Embryonic facial prominence (tissue), 1 donor: ENCODE data around the gene IRF3.
"Not testable (repeated sequence)": the region's sequence is repeated elsewhere in the genome, so short reads cannot be mapped to it uniquely, and the experiment has no call there.

Experiments used
- DNase-seq: peaks from one replicate; pipeline ENCODE4 v3.0.0-alpha.2; 2016; ENCODE audit errors: extremely low spot score

The IRF3 gene

DNA sequence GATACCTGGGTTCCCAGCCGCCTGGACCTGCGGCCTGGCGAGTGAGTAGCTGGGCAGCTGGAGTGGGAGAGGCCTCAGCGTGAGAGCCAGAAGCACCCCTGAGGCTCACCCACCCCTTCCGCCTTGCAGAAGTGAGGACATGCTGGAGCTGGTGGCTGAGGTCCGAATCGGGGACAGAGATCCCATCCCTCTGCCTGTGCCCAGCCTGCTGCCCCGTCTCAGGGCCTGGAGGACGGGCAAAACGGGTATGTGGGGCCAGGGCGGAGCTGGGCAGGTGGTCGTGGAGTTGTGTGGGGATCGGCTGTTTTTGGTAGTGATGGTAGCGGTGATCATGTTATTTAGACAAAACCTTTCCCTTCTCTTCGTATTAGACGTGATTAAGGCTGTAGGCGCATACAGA, 19.1 kb downstream of the IRF3 start:
- no peak for DNase-seq

DNA sequence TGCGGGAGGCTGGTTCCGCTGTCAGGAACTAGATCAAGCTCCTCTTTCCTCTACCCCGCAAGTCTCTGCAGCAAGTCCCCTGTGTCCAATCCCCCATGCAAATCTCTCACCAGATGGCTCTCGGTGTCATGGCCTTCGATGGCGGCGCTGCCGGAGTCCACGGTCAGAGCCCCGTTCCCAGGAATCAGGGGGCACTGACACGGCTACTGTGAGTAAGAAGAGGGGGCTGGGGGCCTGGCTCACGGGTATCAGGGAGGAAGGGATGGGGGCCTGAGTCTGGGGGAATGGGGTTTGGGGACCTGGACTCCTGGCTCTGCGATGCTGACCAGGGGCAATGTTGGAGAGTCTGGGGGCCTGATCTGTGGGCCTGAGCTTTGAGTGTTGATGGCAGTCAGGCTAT, 19.7 kb downstream of the IRF3 start:
- no peak for DNase-seq

DNA sequence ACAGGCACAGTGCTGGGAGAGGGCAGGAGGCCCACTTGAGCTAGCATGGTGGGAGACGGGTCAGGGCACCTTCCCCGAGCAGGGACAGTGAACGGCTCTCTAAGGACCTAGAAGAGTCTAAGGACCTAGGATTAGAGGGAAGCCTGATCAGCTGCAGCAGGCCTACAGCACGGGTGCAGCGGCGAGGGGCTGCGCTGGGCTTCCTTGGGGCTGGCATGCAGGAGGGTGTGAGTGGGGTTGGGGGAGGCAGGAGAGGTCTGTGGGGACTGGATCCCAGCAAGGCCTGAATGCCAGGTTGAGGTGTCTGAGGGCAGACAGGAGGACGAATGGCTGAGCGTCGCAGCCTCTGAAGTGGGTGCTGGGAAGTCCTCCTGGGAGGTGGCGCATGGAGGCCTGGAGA, 20.1 kb downstream of the IRF3 start:
- no peak for DNase-seq

DNA sequence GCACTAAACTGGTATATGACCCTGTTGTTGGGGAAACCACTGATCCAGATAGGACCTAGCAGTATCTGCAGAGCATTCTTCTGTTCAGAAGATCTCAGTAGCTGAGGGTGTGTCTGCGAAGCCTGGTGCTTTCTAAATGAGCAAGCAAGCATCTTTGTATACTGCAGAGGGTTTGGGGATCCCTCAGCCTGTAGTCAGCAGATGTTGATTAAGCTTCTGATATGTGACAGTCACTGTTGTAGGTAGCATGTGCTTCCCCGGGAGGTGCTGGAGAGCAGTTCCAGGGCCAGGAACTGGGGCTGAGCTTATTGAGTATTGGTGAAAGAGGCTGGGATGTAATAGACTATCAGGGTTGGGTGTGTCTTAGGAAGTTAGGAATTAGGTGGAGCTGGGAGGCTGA, 22.2 kb downstream of the IRF3 start:
- no peak for DNase-seq

DNA sequence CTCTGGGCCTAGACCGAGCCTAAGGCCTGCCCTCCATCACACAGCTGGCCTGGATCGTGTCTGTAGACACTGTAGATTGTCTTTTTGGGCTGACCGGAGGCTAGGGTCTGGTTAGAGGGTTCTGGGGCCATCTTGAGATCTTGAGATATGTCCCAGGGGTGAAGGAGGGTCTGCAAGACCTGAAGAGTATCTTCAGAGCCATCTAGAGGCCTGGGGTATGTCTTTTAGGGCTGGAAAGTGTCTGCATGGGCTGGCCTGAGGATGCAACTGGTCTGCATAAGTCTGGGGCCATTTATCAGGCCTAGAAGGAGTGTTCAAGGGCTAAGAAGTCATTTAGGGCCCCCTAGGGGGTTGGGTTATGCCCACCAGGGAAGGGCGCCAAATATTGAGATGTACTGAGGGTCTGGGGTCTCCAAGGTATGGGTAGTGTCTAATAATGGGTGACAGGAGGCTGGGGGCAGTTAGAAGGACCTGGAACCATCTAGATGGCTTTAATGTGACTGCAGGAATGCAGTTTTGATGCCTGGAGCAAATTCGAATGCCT, 23.1 kb downstream of the IRF3 start:
- DNase-seq: no peak

DNA sequence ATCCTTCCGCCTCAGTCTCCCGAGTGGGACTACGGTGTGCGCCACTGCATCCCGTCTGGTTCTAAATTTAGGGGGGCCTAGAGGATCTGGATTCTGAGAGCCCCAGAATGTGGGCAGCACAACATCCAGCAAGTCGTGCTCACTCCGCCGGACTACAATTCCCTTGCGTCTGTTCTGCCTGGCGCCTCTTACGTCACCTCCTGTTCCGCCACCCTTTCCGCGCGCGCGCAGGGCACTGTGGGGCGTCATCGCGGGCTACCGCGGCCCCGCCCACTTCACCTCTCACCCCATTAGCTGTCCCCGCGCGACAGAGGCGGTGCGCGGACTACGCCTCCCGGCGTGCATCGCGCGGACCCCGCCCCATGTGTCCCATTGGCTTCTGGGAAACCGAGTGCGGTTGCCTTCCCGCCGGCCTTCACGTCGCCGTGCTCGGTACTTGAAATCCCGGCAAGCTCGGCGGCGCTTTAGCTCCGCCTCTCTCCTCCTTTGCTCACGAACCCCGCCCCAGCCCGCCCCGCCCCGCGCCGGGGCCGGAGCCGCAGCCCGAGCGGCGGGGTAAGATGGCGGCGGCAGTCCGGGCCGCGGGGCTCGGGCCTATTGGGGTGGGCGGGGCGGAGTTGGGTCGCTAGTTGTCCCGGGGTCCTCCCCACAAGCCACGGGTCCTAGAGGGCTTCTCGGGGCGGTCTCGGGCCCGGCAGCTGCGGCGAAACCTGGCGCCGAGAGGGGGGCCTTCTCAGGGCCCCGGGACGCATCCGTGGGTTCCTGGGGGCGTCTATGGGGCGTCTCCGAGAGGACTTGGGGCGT, 23.8 kb downstream of the IRF3 start, which contains the start of gene SCAF1:
Gene SCAF1, plus strand, starts transcription at position 522 of the 804 bp plus-strand sequence. CDS start 2,818 bp downstream, outside the sequence.
- DNase-seq: peak; percentile 98

DNA sequence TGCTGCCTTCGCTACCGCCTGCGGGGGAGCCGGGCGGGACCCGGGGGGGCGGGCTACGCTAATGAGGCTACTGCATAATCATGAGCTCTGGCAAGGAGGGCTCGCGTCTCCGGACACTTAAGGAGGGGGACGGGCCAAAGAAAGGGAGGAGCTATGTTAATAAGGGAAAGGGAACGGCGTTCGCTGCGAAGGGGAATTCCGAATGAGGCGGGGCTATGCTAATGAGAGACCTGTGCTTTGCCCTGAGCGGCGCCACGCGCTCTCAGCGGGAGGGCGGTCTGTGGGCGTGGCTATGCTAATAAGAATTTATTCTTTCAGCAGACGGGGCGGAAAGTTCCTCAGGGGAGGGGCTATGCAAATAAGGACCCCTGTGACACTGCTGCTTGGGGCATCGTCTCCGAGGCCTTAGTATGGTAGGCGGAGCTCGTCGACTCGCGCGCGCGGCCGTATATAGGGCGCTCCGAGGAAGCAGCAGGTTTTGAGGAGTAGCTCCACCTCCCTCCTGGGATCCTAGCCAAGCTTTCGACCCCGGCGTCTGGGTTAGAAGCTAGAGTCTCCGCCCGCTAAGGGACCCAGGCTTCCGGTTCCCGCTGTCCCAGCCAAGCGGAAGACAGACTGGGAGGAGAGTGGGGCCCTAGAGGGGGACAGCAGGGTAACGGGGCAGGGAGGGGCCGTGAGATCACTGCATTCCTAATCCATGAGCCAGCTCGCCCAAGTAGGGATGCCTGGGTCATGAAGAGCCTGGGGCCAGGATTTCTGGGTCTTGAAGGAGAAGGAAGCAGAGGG, 25.4 kb downstream of the IRF3 start, which contains the start of gene RRAS:
Gene RRAS, minus strand, starts transcription at position 31 of the 786 bp plus-strand sequence. CDS start 45 bp downstream, outside the sequence.
- DNase-seq: peak; percentile 98

DNA sequence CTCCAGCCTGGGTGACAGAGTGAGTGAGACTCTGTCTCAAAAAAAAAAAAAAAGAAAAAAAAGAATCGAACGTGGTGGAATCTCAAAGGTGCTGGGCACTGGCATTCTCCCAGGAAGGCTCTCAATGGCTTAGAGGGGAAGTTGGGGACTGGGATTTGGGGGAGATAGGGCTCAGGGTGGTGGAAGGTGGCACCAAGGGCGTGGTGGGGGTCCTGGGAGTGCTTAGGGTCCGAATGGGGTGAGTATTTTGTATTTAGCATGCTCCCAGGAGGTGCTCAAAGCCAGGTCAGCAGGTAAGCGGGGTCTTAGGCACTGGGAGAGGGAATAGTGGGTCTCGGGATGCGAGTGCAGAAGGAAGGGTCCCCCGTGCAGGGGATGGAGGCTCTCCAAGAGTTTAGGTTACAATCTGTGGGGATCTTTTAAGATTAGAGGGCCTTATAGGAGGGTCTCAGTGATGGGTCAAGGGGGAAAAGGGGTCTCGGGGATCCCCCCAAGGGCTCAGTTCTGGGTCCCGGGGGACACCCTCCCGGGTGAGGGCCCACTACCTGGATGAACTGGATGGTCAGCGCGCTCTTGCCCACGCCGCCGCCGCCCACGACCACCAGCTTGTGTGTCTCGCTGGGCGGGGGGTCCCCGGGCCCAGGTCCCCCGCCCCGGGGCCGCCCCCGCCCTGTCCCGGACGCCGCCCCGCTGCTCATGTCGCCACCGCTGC, 26.1 kb downstream of the IRF3 start:
- no peak for DNase-seq

DNA sequence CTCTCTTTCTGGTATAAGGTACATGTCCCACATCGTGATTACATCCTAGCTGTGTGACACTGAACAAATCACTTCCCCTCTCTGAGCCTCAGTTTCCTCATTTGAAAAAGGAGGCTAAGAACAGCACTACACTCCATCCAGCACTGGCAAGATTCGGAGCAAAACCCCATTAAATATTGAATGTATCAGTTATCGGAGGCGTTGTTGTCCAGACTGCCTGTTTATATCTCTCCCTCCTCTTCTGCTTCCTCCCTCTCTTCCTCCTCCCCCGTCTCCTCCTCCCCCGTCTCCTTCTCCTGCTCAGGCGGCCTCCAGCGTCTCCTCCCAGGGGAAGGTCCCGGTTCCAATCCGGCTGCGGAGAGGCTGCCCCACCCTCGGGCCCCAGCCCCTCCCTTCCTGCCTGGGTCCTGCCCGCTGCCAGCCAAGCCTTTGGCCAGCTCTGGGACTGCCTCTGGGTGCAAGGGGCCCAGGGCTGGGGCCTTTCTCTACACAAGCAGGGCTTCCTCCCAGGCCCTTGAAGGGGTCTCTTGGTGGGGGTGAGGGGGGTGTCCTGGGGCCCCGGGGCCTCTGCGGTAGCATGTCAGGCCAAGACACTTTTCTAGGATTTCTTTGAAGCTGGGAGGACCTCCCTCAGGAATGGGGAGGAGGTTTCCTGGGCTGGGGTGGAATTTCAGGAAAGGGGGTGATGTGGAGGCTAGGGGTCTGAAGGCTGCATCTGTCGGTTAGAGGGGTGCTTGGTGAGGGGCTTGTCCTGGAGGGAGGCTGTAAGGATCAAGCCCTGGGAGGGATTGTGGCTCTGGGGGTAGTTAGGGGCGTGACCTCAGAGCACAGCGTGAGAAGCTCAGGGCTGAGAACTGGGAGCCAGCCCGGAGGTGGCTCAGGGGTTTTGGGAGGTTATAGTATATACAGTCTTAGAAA, 27.6 kb downstream of the IRF3 start:
- no peak for DNase-seq

DNA sequence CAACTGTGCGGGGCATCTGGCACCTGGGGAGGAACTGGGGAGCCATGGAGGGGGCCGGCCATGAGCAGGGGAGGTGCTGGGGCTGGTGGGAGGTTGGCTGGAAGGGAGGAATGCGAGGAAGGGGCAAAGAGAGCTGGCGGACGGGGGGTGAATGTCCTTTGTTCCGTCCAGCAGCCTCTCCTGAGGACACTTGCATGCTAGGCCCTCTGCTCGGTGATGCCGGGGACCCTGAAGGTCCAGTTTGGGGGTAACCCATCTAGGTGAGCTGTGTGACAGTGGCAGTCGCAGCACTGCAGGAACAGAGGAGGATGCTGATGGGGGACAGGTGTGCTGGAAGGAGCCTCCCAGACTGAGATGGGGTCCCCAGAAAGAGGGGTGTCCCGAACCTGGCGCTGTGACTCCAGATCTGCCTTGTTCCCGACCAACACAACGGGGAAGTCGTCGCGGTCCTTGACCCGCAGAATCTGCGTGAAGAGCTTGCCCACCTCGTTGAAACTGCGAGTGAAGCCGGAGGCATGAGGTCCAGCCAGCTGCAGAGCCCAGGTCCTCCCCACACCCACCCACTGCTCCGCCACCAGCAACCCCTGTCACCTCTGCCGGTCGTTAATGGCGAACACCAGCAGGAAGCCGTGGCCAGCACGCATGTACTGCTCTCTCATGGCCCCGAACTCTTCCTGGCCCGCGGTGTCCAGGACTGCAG, 29.3 kb downstream of the IRF3 start:
- no peak for DNase-seq

DNA sequence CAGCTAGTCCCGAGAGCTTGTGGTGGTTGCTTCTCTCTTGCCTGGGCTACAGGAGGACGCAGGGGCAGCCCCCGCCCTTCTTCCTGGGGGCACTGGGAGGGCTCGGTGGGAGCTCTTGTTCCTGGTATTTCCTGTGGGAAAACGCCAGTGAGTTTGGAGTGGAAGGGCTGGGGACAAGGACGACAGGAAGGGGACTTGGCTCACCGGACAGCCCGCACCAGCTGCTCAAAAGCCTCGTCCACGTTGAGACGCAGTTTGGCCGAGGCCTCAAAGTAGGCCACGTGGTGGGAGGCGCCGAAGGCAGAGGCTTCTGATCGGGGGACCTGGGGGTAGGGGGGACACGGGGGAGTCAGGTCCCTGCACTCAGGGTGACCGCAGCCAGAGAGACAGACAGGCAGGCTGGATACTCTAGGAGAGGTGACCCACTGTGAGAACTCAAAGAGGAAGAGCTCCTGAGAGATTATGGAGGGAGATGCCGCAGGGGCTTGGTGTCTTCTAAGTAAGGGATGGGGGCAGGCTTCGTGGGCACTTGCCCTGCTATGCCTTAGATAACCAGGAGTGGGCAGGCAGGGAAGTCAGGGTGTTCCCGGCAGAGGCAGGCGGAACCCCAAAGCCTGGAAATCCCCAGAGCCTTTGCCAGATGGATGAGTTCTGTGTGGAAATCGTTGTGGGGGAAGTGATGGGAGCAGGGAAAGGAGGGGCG, 30.0 kb downstream of the IRF3 start:
- no peak for DNase-seq

DNA sequence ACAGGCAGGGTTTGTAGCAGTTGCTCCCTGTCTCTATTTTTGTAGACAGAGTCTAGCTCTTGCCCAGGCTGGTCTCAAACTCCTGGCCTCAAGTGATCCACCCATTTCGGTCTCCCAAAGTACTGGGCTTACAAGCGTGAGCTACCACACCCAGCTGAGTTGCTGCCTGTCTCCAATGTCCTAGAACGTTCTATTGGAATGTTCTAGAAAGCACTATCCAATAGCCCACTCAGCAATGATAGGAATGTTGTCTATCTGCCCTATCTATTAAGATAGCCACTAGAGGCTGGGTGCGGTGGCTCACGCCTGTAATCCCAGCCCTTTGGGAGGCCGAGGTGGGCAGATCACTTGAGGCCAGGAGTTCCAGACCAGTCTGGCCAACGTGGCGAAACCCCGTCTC, 32.4 kb downstream of the IRF3 start:
- not testable (repeated sequence) for DNase-seq

DNA sequence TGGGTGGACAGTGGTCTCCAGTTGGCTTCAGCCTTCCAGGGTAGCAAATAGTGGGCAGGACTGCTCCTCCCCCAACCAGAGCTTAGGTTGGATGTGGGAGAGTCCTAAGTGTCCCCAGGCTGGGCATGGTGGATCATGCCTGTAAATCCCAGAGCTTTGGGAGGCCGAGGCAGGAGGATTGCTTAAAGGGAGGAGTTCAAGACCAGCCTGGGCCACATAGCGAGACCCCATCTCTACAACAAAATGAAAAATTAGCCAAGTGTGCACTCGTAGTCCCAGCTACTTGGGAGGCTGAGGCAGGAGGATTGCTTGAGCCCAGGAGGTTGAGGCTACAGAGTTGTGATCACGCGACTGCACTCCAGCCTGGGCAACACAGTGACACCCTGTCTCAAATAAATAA, 33.1 kb downstream of the IRF3 start:
- no peak for DNase-seq

DNA sequence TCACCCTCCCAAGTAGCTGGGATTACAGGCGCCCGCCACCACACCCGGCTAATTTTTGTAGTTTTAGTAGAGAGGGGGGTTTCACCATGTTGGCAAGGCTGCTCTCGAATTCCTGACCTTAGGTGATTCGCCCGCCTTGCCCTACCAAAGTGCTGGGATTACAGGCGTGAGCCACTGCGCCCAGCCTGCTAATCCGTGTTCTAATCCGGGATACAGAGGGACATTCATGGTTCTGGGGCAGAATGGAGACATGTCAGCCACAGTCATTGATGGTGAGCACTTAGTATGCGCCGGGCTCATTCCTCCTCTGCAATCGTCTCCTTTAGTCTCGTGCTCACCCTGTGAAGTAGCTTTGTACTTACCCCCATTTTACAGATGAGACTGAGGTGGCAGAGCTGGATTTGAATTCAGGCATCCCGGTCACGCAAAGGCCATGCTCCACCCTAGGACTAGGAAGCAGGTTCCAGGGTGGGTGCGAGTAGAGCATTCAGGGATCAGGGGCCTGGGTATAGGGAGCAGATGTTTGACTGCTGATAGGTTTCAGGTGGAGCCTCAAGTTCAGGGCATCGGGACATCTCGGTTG, 34.0 kb downstream of the IRF3 start:
- no peak for DNase-seq

DNA sequence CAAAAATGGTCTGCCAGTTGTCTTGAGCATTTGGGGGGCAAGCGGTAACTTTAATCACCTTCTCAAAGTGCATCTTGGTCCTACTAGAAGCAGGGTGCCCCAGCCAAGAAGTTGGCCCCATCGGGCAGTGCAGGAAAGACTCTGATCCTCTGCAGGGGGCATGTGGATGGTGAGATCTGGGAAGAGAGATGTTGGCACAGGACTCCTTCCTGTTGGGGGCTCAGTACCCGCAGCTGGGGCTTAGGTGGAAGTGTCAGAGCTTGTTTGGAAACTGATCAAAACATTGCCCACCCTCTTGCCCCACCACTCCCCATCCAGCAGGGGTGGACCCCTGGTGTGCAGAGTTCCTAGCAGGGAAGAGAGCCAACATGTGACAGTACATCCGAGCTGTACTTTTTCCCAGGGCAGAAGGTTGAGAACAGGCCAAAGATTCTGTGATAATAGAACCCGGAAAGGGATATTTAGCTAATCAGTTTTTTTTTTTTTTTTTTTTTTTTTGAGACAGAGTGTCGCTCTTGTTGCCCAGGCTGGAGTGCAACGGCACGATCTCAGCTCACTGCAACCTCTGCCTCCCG, 34.6 kb downstream of the IRF3 start:
- no peak for DNase-seq

DNA sequence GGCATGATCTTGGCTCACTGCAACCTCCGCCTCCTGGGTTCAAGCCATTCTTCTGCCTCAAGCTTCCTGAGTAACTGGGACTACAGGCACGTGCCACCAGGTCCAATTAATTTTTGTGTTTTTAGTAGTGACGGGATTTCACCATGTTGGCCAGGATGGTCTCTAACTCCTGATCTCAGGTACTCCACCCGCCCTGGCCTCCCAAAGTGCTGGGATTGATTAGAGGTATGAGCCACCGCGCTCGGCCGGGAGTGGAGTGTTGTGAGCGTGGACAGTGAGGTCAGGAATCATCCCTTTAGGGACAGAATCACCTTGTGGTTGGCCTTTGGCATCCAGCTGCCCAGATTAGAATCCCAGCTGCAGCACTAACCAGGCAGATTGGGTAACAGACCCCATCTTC, 36.0 kb downstream of the IRF3 start:
- DNase-seq: no peak

DNA sequence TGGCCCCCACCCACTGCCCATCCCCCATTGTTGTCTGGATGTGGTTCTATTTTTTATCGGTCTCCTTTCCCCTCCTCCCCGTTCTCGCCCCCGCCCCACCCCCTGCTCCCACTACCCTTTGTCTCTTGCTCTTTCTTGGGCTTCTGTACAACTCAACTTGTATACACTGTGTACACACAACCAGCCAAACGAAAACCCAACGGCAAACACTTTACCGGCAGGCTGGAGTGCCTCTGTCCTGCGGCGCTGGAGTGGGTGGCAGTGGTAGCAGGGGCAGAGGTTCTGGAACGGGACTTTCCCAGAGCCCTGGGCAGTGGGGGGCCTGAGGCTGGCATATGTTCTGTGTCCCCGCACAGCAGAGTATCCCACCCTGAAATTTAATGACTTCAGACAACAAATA, 39.4 kb downstream of the IRF3 start:
- no peak for DNase-seq

DNA sequence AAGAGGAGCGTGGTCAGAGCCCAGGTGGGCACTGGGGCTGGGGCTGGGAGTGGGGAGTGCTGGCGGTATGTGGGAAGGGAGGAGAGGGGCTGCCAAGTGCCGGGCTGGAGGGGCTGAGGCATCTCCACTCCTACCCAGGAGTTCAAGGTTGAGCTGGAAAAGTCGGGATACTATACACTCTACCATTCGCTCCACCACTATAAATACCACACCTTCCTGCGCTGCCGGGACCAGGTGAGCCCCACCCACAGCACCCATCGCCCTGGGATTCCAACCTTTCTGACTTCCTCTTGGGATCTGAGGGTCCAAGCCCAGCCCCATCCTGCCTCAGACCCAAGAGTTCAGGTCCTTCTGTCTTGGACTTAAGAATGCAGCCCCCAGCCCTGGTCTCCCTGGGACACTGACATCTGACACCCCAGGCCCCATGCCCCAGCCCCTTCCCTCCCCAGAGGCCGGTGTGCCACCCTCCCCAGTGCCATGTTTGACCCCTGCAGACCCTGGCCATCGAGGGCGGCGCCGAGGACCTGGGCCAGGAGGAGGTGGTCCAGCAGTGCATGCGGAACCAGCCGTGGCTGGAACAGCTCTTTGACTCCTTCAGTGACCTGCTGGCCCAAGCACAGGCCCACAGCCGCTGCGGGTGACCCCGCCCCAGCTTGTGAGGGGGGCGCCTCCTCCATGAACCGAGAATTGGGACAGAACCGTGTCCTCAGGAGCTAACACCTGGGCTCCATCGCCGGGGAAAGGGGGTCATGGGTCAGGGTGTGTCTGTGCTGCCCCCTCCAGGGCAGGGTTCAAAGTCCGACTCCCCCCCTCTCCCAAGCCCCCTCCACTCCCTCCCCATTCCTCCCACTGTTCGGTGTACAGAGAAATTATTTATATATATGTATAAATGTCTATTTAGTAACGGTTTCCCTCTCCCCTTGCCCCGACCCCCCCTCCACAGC, 40.4 kb downstream of the IRF3 start:
- no peak for DNase-seq
